ENCODE measurements around the gene TBCEL. TPM values are rescaled to one million over a fixed set of nuclear protein-coding genes. Genes with fewer than 3 reads are reported as not detected.
"Not testable (repeated sequence)": the region's sequence is repeated elsewhere in the genome, so short reads cannot be mapped to it uniquely, and the experiment has no call there.

TBCEL gene
- total RNA-seq, 2 experiments from 2014 or later = 6.8 to 7.2 TPM

DNA sequence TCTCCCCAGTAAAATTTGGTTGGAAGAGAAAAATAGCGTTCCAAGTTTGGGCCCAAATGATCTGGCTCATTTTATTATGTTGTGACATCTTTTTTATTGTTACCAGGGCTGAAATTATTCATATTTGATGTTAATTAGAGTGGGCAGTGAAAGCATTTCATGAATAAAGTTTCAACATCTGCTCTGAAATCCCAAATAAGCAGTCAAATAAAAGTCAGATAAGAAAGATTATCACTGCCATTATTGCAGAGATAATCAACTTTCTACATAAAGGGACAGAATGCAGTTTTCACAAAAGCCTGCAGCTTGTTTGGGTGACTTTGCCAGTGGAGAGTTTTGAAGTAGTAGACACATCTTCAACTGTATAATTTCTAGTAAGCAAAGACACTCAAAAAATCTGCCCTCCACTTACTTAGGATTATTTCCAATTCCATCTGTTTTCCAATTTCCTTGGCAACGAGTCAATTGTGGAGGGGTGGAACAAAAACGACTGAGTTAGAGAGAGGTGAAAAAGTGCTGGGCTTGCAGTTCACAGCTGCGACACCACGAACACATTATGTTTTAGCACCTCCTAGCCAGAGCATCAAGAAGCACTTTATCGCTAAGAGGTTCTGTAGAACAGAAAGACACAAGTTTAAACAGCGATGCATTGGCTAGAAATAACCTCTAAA lies 86.1 kb downstream of the TBCEL start:
- Mint-ChIP-seq H3K4me3 (no peak overlapping the region), H3K9me3 (no peaks in the 10 kb centered on the region), H3K27ac (no peak overlapping the region), H3K36me3 (ENCODE audit: low read depth) (no peaks in the 10 kb centered on the region), H3K27me3 (peaks cover 9% of the 10 kb centered on the region), H3K4me1 (ENCODE audit: low read depth) (no peaks in the 10 kb centered on the region)
- intact Hi-C loops (cut with micrococcal nuclease) = no loop called here
- CTCF ChIA-PET = interaction anchor here (0.7 to 2.0 kb wide), 2 partner anchors 84 to 165 kb away, joined by 3 to 6 read pairs; no protein-coding TSS in a partner anchor
- POLR2A ChIA-PET = no interaction called here
- ATAC-seq = no peak
- DNase-seq = no peak
- TF ChIP-seq, protein P1, sequence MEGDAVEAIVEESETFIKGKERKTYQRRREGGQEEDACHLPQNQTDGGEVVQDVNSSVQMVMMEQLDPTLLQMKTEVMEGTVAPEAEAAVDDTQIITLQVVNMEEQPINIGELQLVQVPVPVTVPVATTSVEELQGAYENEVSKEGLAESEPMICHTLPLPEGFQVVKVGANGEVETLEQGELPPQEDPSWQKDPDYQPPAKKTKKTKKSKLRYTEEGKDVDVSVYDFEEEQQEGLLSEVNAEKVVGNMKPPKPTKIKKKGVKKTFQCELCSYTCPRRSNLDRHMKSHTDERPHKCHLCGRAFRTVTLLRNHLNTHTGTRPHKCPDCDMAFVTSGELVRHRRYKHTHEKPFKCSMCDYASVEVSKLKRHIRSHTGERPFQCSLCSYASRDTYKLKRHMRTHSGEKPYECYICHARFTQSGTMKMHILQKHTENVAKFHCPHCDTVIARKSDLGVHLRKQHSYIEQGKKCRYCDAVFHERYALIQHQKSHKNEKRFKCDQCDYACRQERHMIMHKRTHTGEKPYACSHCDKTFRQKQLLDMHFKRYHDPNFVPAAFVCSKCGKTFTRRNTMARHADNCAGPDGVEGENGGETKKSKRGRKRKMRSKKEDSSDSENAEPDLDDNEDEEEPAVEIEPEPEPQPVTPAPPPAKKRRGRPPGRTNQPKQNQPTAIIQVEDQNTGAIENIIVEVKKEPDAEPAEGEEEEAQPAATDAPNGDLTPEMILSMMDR (IDR thresholded peaks at IDR 0.05) = no peak

DNA sequence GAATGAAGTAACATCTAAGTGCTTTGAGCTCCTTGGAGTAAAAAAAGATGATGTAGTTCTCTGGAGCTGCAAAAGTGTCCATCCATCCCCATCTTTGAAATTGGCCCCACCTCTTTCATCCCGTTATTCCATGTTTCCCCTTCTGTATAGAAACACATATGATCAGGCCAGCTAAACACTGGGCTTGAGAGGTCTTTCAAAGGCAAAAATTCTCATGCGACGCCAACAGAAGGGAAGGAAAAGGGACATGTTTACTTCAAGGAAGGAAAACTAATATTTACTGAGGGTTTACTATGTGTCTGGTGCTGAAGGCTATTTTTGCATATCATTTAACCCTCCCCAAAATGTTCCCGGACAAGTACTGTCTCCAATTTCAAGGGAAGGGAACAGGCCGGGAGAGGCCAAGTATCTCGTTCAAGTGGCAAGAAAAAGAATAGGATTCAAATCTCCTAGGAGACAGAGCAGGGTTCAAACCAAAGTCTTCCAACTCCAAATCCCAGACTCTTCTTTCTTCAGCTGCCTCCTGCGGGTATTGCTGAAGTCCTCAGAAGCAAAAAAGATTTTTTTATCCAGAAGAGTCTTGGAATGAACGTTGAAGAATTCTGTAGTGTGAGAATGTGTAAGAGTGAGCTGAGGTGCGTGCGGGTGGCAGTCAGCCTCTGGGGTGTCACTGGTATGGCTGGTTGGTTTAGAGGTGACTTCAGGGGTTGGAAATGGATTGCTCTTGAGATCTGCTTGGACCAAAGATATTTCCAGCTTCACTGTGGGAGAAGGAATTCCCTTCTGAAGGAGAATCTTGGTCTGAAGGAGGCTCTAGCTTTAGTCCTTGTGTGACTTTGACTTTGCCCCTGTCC lies 87.2 kb downstream of the TBCEL start:
- TF ChIP-seq, protein P1 (IDR thresholded peaks at IDR 0.05) = no peak
- Mint-ChIP-seq H3K27ac (no peak overlapping the region), H3K4me1 (ENCODE audit: low read depth) (no peaks in the 10 kb centered on the region), H3K4me3 (no peak overlapping the region), H3K36me3 (ENCODE audit: low read depth) (no peaks in the 10 kb centered on the region), H3K27me3 (peaks cover 9% of the 10 kb centered on the region), H3K9me3 (no peaks in the 10 kb centered on the region)
- ChIA-PET CTCF (interaction anchor here (0.7 to 2.0 kb wide), 8 partner anchors 9 to 181 kb away, joined by 3 to 6 read pairs (median 4); no protein-coding TSS in a partner anchor), POLR2A (no interaction called here)
- ATAC-seq (no peak), DNase-seq (no peak)
- intact Hi-C loops (cut with micrococcal nuclease) = no loop called here

DNA sequence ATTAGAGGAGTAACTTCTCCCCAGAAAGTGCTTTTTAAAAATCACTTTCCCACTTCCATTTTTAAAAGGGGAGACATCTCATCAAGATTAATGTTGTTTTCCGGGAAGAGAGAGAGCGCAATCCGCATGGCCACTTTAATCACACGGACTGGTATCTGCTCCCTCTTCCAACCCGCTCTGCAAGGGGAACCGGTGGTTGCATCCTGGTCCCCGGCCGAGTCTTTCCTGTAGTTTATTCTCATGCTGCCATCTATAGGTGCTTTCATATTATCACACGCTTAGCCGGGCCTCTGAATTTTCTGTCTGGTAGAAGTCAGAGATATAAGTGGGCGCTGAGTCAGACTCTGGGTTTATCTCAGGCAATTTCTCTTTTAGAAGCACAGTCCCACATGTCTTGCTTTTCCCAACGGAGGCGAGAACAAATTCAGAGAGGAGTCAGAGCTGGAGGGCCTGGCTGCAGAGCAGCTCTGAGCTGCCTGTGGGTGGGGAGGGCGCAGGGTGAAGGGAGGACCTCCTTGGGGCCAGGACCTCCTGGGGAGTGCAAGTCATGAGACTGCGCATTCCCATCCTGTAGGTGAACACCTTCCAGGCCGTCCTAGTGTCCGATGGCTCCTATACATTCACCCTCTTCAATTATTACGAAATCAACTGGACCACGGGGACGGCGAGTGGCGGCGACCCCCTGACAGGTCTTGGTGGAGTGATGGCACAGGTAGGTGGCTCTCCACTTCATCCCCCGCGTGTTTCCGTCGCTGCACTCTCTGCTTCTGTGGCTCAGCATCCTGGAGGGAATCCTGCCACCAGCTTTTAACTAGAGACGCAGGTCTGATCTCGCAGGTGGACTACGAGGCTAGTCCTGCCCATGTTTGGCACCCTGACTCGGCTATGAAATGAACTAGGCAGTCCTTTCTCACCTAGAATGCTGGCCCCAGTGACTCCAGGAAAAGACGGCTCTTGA lies 88.9 kb downstream of the TBCEL start:
- ChIA-PET CTCF (interaction anchor here (1.0 to 1.8 kb wide), 4 partner anchors 13 to 182 kb away, joined by 3 to 6 read pairs (median 4); no protein-coding TSS in a partner anchor), POLR2A (no interaction called here)
- no peaks in the 10 kb centered on the region for H3K9me3 Mint-ChIP-seq
- intact Hi-C loops (cut with micrococcal nuclease) = no loop called here
- no peak overlapping the region for H3K4me3 Mint-ChIP-seq
- no peak overlapping the region for H3K27ac Mint-ChIP-seq
- H3K36me3 Mint-ChIP-seq (ENCODE audit: low read depth) = no peaks in the 10 kb centered on the region
- TF ChIP-seq, protein P1 (IDR thresholded peaks at IDR 0.05) = peak; percentile 63
- H3K27me3 Mint-ChIP-seq = peaks cover 9% of the 10 kb centered on the region
- DNase-seq (peak; percentile 57), ATAC-seq (peak; percentile 82)
- no peaks in the 10 kb centered on the region for H3K4me1 Mint-ChIP-seq (ENCODE audit: low read depth)

DNA sequence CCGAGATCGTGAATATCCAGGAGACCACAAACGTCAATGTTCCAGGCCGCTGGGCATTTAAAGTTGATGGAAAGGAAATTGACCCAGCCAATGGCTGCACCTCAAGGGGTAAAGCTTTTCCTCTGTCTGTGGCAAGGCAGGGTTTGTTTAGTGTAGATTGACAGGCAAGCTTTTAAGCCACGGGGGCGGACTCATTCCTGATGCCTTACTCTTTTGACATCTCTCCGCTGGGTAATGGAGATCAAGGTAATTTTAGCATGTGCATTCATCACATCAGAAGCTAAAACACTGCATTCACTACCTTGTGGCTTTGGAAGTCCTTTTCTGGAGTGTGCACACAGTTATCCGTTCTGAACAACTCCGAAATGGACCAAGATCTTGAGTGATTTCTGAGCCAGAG lies 89.7 kb downstream of the TBCEL start:
- no peaks in the 10 kb centered on the region for H3K4me1 Mint-ChIP-seq (ENCODE audit: low read depth)
- peaks cover 9% of the 10 kb centered on the region for H3K27me3 Mint-ChIP-seq
- ChIA-PET CTCF (interaction anchor here (1.1 to 1.2 kb wide), 2 partner anchors 14 to 34 kb away, joined by 3 to 4 read pairs; no protein-coding TSS in a partner anchor), POLR2A (no interaction called here)
- no peak overlapping the region for H3K4me3 Mint-ChIP-seq
- no peak for ATAC-seq
- TF ChIP-seq, protein P1 (IDR thresholded peaks at IDR 0.05) = no peak
- no peak overlapping the region for H3K27ac Mint-ChIP-seq
- H3K36me3 Mint-ChIP-seq (ENCODE audit: low read depth) = no peaks in the 10 kb centered on the region
- H3K9me3 Mint-ChIP-seq = no peaks in the 10 kb centered on the region
- intact Hi-C loops (cut with micrococcal nuclease) = no loop called here
- no peak for DNase-seq

DNA sequence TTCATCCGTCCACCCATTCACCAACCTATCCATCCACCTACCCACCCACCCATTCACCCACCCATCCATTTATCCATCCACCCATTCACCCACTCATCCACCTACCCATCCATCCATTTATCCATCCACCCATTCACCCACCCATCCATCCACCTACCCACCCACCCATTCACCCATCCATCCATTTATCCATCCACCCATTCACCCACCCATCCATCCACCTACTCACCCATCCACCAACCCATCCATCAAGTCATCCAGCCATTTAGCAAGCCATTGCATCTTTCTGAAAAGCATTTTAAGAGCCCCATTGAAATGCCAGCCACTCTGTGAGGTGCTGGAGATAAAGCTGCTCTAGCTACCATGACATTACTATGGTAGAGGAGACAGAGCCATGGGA lies 91.1 kb downstream of the TBCEL start:
- H3K27ac Mint-ChIP-seq; CTCF ChIA-PET; intact Hi-C loops (cut with micrococcal nuclease); H3K4me1 Mint-ChIP-seq (ENCODE audit: low read depth); DNase-seq; H3K4me3 Mint-ChIP-seq; ATAC-seq; H3K9me3 Mint-ChIP-seq; H3K27me3 Mint-ChIP-seq; H3K36me3 Mint-ChIP-seq (ENCODE audit: low read depth); POLR2A ChIA-PET: not testable (repeated sequence)

Data from activated CD8-positive, alpha-beta T cell treated with anti-CD3 and anti-CD28 coated beads for 36 hours (primary cell).